Stimulated activated CD8-positive, alpha-beta memory T cell treated with anti-CD3 and anti-CD28 coated beads, Interleukin-4, amount 100 ng/mL, for 4 hours (primary cell): ENCODE results near the gene SMOC2.

ENCODE experiments used
- DNase-seq, 2 donors: peaks; one replicate each; pipeline ENCODE4 v3.0.0-alpha.2; 2020; ENCODE audit warnings: low read depth in 2 of 2, low spot score in 1 of 2

SMOC2 gene

DNA sequence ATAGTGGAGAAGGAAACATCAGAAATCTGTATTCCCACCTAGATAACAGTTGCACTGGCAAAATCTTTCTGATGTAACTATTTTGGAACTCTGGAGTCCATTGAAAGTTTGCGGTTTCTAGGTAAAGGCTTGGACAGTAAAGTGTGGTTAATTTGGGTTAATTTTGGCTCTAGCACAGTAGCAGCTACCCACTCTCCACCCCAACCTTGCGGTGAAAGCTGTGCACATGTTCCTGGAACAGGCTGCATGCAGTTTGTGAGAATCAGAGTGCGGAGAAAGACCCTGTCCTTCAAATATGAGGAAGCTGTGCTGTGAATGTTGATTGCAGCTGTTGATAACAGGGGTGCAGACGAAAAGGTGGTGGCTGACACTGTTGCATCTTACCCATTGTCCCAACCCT lies 38.4 kb downstream of the SMOC2 start:
- no peak for DNase-seq

DNA sequence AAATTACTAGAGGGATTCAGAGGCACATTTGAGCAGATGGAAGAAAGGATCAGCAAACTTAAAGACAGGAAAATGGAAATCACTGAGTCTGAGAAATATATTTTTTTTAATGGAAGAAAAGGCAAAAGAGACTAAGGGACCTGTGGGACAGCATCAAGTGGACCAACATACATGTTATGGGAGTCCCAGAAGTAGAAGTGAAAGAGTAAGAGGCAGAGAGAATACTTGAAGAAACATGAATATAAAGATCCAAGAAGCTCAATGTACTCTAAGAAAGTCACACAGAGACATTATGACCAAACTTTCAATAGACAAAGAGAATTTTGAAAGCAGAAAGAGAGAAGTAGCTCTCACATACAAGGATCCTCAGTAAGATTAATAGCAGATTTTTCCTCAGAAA lies 39.5 kb downstream of the SMOC2 start:
- DNase-seq, result no peak

DNA sequence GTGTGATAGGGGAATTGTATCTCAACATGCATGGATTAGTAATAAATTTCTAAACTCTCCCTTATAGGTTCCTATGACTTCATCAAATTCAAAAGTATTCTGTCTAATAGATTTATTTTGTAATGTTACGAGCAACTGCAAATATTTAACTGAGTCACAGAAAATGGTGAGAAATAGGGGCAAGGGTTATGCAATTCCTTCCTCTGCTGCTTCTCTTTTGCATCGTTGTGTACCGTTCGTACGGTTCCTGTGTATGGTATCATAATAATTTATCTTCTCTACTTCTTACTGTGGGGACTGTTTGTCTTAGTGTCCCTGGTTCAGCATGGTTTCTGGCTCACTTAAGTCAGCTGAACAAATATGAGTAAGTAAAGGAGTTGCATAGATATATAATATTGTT lies 44.8 kb downstream of the SMOC2 start:
- DNase-seq, result no peak

DNA sequence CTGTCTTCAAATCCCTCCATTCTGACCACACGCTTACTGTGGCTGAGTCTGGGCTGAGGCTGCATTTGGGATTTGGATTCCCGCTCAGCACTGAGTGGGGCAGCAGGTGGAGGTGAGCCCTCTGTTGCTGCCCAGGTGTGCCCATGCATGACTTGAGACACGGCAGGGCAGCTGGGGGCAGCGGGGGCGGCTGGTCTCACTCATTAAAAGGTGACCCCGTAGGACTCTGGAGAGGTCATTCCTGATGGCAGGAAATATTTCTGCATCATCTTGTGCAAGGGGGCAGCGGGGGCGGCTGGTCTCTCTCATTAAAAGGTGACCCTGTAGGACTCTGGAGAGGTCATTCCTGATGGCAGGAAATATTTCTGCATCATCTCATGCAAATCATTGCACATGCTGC lies 49.8 kb downstream of the SMOC2 start:
- no peak for DNase-seq

DNA sequence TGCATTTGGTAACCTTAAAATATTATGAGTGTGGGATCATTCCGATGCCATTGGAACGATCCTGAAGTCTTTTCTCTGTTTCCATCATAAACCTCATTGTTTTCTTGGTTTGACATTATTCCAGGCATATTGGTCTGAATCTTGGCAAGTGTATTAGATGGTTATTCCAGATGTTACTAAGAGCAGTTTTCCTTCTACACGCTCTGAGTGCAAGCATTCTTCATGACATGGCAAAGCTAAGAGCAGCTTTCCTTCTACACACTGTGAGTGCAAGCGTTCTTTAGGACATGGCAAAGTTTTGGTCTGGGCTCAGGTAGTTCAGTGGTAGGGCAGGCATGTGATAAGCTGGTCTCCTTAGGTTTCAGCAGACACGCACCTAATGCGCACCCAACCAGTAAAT lies 53.0 kb downstream of the SMOC2 start:
- DNase-seq, result no peak

DNA sequence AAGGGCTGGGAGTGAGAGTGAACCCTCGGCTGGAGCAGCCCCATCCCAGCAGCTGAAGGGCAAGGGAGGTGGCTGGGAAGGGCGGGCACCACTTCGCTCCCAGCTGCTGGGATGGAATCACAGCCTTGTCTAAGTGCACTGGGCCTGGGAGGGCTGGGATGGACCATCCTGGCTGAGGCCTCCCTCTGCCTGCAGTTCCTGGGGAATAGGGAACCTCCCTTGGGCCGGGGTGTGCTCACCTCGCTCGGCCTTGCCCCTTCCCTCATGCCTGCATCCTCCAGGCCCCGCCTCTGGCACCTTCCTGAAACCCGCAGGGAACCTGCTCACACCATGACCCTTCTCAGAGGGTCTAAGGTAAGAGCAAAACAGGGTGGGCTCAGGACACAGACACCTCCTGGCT lies 53.7 kb downstream of the SMOC2 start:
- DNase-seq, result no peak

DNA sequence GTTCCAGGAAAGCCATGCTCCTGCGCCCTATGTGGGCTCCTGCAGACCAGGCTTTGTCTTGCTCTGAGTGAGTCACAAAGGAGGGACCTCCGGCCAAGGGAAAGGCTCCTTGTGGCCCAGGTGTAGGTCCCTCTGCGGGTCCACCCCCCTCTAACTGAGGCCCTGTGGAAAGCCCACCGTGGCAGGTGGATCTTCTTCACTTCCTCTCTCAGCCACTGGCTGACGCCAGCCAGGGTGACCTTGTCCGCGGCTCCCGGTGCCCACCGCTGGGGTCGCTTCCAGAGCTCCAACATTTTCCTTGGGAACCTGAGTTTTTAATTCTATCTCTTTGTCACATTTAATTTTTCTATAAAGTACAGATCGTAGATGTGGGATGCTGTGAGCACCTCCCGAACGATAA lies 54.1 kb downstream of the SMOC2 start:
- DNase-seq, result no peak

DNA sequence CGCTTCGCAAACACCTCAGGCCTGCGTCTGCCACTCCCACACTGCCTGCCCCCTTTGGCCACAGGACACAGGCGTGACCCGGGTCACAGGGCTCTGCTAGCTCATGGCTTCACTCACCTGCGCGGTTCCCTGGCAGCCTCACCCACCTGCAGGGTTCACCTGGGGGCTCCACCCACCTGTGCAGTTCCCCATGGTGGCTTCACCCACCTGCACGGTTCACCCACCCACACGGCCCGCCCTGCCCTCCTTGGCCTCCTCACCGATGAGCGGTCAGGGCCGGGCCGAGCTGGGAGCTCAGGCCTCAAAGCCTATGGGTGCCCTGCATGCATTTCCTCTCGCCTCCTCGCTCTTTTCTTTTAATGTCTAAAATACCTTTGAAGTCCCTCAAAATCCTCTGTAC lies 54.7 kb downstream of the SMOC2 start:
- DNase-seq, result no peak

DNA sequence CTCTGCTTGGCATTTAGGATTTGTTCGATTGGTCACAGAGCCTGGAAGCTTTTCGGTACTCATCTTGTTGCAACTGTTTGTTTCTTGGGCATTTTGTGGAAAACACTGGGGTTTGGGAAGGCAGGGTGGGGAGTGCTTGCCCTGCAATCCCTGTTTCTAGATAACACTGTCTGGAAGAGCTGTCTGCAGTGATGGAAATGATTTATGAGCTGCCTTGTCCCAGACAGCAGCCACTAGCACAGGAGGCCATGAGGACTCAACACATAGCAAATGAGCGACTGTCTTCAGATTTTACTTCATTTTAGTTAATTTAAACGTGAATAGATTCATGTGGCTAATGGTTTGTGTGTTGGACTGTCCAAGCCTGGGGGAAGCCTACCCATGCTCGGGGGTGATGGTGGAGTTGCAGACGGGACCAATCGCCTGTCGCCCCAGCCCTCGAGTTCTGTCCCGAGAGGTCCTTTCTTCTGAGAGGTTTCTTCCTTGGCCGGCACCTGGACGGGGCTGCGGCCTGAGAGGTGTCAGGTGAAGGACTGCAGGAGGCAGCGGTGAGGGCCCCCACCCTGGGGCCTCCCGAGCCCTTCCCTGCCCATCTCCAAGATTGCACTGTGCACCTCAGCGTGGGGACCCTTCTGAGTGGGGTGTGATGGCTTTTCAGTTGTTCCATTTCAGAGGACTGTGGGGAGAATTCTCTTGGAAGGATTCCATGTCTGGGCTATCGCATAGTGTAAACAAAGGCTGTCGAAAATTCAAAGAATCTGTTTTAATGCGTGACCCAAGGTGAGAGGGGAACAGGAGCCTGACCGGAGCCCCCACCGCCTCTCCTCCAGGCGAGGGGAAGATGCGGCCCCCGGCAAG lies 55.4 kb downstream of the SMOC2 start:
- DNase-seq, result no peak

DNA sequence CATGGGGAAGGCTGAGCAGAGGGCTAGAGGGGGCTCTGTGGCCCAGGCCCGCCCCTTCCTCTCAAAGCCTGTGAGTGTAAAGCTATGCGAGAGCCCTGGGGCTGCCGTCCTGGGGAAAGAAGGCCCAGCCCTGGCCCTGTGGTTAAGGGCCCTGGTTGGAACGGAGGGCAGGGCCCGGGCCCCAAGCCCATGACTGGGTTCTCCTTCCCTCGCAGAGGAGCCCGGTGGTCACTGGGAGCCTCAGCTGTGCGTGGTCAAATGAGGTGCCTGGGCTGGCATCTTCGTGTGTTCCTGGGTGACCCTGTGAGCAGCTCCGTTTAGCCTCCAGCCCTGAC lies 56.0 kb downstream of the SMOC2 start:
- DNase-seq, result no peak

DNA sequence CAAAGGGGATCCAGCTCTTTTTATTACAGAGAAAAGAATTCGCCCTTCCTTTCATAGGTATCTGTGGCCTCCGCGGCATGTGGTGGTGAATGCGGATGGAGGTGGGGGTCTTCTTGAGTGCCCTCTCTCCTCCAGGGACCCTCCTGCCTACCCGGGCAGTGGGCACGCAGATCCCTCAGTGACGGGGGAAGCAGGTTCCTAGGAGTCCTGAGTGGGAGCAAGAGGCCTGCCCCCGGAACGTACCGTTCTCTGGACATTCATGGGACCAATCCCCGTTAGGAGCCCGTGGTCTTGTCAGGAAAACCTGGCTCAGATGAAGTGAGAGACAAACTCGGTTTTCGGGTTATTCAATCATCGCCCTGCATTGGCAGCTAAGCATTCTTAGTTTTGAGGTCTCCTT lies 56.4 kb downstream of the SMOC2 start:
- no peak for DNase-seq

DNA sequence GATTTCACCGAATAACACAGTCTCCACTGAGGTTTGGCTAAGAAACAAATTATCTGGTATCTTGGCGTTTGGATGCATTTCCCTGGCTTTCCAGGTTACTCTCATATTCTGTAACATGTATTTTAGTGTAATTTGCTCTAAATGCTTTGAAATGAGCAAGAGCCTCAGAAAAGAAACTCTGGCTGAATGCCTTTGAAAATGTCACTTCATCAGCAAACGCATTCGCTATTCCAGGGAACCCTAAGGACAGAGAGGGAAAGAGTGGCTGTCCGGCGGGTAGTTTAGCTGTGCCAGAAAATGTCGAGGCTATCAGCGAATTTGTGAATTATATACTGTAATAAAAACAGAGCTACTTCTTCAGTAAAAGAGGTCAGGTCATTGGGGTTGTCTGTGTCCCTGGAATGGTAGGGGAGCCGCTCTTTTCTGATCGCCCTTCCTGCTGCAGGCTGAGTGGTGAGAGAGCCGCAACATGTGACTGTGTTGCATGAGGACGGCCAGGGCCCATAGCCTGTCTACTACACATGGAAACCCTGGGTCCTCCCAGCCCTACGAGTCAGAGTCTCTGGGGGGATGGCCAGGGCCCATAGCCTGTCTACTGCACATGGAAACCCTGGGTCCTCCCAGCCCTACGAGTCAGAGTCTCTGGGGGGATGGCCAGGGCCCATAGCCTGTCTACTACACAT lies 57.3 kb downstream of the SMOC2 start:
- DNase-seq, result no peak

DNA sequence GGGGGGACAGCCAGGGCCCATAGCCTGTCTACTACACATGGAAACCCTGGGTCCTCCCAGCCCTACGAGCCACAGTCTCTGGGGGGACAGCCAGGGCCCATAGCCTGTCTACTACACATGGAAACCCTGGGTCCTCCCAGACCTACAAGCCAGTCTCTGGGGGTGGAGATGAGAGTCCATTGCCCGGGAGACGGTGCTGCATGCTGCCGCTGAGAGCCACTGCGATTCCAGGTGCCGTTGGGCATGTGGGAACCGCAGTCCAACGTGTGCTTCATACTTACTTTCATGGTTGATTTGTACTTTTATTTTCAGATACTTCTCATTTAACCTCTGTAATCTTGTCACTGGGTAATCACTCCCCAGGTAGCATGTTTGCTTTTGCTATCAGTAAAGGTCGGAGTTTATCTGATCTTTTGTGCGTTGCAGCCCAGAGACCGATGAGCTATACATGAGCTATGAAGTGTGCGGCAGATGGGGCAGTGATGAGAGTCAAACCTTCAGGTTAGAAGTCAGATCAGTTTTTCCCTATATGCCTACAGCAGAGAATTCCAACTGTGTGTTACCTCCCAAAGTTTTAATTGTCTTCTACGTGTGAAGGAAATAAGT lies 58.2 kb downstream of the SMOC2 start:
- DNase-seq, result no peak

DNA sequence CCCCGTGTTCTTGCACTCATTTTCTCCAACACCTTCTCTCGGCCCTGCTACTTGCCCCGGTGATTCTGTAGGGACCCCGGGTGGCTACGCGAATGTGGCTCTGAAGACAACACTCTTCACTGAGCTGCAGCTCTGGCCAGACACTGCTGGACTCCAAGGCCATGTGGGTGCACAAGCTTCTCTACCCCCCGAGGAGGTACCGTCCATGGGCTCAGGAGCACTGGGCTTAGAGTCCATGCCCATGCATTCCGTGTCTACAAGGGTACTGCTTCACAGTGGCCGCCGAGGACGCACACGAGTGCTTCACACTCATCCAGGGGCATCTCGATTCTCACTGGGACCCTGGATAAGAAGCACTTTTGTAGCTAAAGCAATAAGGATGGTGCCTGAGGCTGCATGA lies 59.5 kb downstream of the SMOC2 start:
- no peak for DNase-seq

DNA sequence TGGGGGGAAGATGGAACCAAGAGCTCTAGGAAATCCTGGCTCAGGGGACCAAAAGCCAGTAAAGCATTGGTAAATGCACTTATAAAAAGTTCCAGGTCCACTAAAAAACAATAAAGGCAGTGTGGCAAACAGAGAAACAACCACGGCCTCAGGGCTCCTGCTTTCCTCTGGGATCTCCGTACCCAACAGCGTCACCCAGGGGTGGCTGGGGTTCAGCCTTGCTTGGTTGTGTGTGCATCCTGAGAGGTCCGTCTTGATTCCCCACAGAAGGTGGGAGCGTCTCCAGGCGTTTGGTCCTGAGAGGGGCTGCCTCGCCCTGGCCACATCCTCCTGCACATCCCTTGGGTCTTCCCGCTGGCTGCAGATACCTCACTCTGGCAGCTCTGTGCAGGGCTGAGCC lies 60.6 kb downstream of the SMOC2 start:
- no peak for DNase-seq

DNA sequence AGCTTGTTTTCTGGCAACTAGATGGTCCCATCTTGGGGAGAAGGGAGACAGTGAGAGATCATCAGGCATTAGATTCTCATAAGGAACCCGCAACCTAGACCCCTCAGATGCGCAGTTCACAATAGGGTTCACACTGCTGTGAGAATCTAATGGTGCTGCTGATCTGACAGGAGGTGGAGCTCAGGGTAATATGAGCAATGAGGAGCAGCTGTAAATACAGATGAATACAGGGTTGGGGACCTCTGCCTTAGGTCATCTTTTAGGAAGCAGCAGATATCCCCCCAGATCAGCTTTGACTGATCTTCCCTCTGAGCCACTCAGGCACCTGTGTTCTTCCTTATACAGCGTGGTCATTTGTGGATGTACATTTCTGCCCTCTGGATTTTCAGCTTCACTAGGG lies 63.4 kb downstream of the SMOC2 start:
- no peak for DNase-seq

DNA sequence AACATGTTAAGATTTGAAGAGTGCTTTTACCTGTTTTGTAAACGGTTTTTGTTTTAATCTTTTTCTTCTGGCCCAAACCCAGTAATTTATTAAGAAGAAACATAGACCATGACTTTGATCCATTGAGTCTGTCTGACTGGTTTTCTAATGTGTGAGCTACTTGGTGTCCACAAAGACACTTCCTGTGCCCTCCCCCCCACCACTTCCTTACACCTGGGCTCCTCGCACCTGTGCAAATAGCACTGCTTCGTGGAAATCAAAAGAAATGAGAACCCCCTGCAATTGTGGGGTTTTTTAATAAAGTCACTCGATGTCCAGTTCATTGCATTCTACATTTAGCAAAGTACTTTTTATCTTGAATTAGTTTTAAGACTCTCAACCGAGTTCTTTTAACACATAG lies 65.5 kb downstream of the SMOC2 start:
- DNase-seq, result no peak

DNA sequence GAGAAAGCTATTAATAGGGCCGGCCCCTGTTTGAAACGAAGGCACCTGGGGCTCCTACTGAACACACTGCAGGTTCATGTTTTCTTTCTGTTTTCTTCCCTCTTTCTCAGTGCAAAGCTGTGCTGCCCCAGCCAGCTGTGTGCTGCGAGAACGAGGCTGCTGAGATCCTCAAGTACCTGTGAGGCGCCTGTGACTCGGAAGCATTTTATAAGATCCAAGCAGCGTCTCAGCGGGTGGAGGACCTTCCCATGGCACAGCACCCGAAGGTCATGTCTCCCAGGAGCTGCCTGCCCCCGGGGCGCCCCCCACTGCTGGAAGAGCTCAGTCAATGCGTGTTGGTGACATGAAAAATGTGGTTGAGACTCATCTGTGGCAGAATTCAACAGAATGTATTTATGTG lies 66.3 kb downstream of the SMOC2 start:
- DNase-seq, result no peak

DNA sequence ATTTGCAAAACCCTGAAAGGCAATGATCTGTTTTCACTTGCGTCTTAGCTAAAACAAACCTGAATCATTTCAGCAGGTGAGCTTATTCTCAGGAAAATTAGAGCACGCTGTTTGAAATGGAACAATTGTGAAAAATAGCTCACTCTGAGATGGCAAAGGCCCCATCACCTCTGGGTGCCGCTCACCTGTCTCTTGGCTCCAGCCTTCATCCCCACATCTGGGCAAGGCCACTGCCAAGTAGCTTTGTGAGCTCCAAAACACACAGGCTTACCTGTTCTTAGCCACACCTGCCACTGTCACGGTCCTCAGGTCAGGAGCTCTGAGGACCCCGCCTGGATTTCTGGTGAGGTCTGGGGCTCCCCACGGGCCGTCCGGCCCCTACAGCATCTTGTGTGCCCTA lies 66.7 kb downstream of the SMOC2 start:
- DNase-seq, result no peak

DNA sequence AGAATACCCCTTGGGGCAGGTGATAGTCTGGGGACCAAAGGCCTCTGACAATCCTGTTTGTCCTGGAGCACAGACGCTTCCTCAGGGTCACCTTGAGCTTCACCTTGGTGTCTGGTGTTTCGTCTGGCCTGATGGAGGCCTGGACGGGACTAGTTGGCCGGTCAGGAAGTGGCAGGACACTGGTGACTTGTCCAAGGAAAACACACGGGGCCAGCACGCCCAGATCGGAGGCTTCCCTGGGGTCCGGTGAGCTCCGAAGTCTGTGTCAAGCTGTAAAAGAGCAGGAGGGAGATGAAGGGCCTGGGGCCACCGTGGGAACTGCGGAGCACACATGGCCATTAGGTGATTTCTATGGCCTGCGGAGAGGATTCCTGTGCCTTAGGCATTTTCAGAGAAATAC lies 67.9 kb downstream of the SMOC2 start:
- DNase-seq, result no peak

DNA sequence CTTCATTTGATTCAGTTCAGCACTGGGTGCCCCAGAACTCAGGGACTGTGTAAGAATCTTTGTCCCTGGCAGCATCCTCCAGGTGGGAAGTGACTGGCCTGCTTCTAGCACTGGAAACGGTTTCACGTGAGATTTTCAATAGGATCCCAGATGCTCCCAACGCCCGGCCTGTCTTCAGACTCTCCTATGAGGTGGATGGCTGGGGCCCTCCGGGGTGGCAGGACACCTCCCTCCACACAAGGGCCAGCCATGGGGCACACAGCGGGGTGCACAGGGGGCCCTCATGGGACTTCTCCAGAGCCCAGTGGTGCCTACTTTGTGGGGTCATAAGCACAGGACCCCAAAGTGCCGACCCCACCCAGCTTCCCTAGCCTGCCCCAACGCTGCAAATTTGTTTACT lies 72.8 kb downstream of the SMOC2 start:
- DNase-seq, result no peak

DNA sequence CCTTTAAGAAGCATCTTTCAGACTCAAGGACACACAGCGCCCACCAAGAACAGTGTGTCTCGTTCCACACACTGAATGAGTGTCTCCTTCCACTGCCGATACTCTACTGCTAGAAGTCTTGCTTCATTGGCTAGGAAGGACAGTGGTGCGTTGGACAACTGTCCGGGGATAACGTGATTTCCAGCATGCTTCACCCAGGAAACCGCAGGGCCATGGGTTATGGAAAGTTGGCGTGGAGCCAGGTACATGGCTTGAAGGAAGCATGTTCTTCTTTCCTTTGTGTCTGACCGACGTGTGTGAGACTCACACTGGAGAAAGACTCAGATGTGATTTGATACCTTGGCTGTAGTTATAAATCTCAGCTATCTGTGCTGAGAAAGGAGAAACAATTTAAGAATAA lies 73.2 kb downstream of the SMOC2 start:
- DNase-seq, result no peak

DNA sequence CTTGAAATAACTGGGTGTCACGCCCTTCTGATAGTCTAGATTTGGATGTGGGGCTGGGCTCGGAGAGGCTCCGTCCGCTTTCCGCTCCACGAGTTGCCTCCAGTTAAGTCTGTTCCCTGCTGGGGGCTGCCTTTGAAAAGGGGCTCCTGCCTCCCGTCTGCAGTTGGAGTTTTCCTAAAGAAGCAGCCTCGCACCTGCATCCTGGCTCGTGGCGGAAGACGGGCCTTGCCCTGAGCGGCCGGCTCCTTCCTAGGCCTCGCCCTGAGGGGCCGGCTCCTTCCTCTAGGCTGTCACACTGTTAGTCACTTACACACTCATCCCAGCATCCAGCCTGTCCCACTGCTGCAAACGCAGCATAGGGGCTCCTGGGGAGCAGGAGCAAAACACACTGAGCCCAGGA lies 74.4 kb downstream of the SMOC2 start:
- DNase-seq, result no peak
